ENCODE measurements around the gene METTL23.
"Not testable (repeated sequence)": the region's sequence is repeated elsewhere in the genome, so short reads cannot be mapped to it uniquely, and the experiment has no call there.

The METTL23 gene

DNA sequence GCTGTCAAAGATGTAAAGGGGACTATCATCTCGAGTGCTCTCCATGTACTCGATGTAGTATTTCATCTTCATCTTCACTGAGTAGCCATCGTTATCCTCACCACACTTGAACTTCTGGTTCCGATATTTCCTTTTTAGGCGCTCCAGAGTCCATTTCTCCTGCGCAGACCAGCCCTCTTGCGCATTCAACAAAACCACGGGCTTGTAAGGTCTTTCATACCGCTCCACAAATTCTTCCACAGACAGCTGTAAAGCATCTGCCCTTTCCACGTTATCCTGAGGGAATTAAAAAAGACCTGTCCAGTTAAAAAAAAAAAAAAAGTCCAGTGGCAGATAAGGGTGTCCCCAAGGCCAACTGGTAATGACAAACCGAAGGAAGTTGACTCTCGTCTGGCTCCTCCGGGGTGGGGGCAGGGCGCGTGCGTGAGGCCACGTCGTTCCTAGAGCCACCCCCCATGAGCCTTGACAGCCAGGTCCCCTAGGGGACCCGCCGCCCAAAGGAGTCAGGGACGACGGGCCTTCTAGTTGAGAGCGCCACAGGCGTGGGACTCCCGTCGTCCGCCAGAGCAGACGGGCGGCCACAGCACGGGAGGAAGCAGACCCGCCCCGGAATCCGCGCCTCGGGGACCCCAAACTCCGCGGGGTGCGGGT is 934 bp upstream of the METTL23 start:
- TF ChIP-seq OSR1 (CRISPR knock-in tag; IDR thresholded peaks at IDR 0.05) = no peak
- no peak for TF ChIP-seq PPARA (CRISPR knock-in tag; IDR thresholded peaks at IDR 0.05; ENCODE audit: borderline replicate concordance)
- peak; percentile 29 for ATAC-seq

DNA sequence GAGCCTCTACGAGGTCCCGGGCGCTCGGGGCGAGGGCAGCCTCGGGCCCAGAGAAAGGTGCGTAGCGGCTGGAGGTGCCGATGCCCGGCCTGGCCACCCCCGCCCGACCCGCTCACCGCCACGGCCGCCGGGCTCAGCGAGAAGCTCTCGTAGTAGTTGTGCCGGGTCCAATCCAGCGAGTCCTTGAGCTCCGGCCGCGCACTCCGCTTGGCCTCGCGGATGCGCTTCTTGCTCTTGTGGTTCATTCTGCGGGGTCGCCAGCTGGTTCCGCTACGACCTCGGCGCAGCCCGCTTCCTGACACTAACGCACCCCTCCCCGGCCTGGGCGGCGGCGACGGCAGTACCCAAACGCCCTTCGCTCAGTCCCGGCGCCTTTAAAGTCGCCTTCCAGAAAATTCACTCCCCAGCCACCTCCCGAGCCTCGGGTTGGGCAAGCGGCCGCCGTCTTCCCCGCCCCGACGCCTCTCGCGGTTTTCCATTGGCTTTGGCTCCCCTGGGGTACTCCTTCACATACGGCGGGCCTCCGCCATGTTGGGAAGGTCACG is 336 bp upstream of the METTL23 start, which contains the start of gene JMJD6:
TSS of gene JMJD6 (minus strand) at position 376 of the 545 bp plus-strand sequence. CDS start at position 245, 131 bp downstream.
- peak; percentile 17; the same call in 1 of the 2 replicates for TF ChIP-seq TSHZ2 (CRISPR knock-in tag; IDR thresholded peaks at IDR 0.05)
- no peak for TF ChIP-seq ZFP30 (CRISPR knock-in tag; IDR thresholded peaks at IDR 0.05)
- peak; percentile 92 for ATAC-seq

GRCh38 chr17:76727745-76728456 is 1.3 kb downstream of the METTL23 start:
- TF ChIP-seq ZNF70 (CRISPR knock-in tag; IDR thresholded peaks at IDR 0.05) = 0 out of 2 replicates have a peak, but pooled peaks have one; percentile 26
- no peak for TF ChIP-seq OSR1 (CRISPR knock-in tag; IDR thresholded peaks at IDR 0.05)
- TF ChIP-seq ISL1 (CRISPR knock-in tag; IDR thresholded peaks at IDR 0.05) = no peak
- no peak for ATAC-seq

DNA sequence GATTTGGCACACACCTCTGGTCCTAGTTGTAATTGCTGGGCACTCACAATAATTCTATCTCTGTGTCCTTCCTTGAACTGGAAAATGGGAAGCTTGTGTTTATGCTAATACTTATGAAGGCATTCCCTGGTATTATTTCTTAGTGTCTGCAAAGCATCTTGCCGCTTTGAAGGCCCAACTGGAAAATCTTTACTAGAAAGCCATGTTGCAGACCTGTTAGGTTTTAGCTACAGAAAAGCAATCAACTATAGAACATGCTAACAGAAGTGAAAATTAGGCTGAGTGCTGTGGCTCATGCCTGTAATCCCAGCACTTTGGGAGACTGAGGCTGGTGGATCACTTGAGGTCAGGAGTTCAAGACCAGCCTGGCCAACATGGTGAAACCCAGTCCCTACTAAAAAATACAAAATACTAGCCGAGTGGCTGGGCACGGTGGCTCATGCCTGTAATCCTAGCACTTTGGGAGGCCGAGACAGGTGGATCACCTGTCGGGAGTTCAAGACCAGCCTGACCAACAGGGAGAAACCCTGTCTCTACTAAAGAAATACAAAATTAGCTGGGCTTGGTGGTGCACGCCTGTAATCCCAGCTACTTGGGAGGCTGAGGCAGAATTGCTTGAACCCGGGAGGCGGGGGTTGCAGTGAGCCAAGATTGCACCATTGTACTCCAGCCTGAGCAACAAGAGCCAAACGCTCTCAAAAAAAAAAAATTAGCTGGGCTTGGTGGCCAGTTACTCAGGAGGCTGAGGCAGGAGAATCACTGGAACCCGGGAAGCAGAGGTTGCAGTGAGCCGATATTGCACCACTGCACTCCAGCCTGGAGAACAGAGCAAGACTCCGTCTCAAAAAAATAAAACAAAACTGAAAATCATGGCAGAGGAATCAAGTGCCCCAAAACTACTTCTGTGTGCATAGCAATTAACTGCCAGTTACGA is 5.4 kb downstream of the METTL23 start:
- not testable (repeated sequence) for ATAC-seq

DNA sequence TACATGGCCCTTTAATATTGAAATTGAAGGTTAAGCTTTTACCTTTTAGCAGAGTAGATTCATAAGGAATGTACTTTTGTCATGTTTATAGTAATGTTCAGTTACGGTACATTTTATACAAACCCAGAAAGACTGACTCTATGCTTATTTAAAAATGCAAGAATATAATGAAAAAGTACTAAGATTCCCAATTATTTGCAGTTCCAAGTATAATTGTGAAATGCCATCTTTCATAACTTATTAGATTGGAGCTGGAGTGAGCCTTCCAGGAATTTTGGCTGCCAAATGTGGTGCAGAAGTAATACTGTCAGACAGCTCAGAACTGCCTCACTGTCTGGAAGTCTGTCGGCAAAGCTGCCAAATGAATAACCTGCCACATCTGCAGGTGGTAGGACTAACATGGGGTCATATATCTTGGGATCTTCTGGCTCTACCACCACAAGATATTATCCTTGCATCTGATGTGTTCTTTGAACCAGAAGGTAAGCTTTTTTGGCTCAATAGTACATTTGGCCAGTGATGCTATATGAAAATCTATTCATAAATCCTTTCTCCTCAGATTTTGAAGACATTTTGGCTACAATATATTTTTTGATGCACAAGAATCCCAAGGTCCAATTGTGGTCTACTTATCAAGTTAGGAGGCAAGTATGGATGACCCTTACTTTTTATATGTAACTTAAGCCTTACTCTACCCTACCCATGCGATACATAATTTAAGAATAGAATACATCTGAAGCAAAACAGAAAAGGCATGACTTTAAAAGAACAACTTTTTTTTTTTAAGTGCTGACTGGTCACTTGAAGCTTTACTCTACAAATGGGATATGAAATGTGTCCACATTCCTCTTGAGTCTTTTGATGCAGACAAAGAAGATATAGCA is 6.3 kb downstream of the METTL23 start:
- TF ChIP-seq CSDC2 (CRISPR knock-in tag; IDR thresholded peaks at IDR 0.05) (no peak), TOX (CRISPR knock-in tag; IDR thresholded peaks at IDR 0.05; ENCODE audit: borderline replicate concordance) (peak; percentile 38; the same call in 1 of the 2 replicates), TCF4 (CRISPR knock-in tag; IDR thresholded peaks at IDR 0.05; ENCODE audit: borderline replicate concordance) (no peak), ISL1 (CRISPR knock-in tag; IDR thresholded peaks at IDR 0.05) (no peak), ZNF70 (CRISPR knock-in tag; IDR thresholded peaks at IDR 0.05) (no peak), PPARA (CRISPR knock-in tag; IDR thresholded peaks at IDR 0.05; ENCODE audit: borderline replicate concordance) (no peak), ZNF565 (CRISPR knock-in tag; conservative IDR thresholded peaks at IDR 0.05; ENCODE audit: low read depth) (no peak), TSHZ2 (CRISPR knock-in tag; IDR thresholded peaks at IDR 0.05) (no peak), GLIS3 (CRISPR knock-in tag; IDR thresholded peaks at IDR 0.05) (no peak), ZNF8 (CRISPR knock-in tag; IDR thresholded peaks at IDR 0.05) (no peak), BACH2 (CRISPR knock-in tag; IDR thresholded peaks at IDR 0.05; ENCODE audit: borderline replicate concordance) (no peak), ARNTL (CRISPR knock-in tag; IDR thresholded peaks at IDR 0.05; ENCODE audit: borderline replicate concordance, low read depth) (no peak), ZC3H10 (CRISPR knock-in tag; IDR thresholded peaks at IDR 0.05) (no peak), ZFP30 (CRISPR knock-in tag; IDR thresholded peaks at IDR 0.05) (no peak), PATZ1 (CRISPR knock-in tag; IDR thresholded peaks at IDR 0.05; ENCODE audit: borderline replicate concordance) (0 out of 2 replicates have a peak, but pooled peaks have one; percentile 9), ESRRG (CRISPR knock-in tag; IDR thresholded peaks at IDR 0.05) (0 out of 2 replicates have a peak, but pooled peaks have one; percentile 21), SNAI2 (CRISPR knock-in tag; IDR thresholded peaks at IDR 0.05) (no peak), RARB (CRISPR knock-in tag; IDR thresholded peaks at IDR 0.05) (no peak)
- TF ChIP-seq, protein P1, sequence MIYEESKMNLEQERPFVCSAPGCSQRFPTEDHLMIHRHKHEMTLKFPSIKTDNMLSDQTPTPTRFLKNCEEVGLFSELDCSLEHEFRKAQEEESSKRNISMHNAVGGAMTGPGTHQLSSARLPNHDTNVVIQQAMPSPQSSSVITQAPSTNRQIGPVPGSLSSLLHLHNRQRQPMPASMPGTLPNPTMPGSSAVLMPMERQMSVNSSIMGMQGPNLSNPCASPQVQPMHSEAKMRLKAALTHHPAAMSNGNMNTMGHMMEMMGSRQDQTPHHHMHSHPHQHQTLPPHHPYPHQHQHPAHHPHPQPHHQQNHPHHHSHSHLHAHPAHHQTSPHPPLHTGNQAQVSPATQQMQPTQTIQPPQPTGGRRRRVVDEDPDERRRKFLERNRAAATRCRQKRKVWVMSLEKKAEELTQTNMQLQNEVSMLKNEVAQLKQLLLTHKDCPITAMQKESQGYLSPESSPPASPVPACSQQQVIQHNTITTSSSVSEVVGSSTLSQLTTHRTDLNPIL (CRISPR knock-in tag; IDR thresholded peaks at IDR 0.05; ENCODE audit: low read depth) = no peak

More for the DNA sequence above, 6.3 kb downstream of the METTL23 start:
- no peak for ATAC-seq
